A673 (cell line): ENCODE results near the gene PTPRK.

Experiments
- CTCF ChIP-seq: fragments of 300-800, 200-600 bp; sonication (generic); conservative IDR thresholded peaks from 2 replicates; pipeline ENCODE4 v1.5.1; 2017; ENCODE audit warnings: low read depth, mild to moderate bottlenecking, antibody characterized with exemption, low read length, moderate library complexity, mixed read lengths
- EZH2 ChIP-seq: fragments of 200-600 bp; sonication (generic); IDR thresholded peaks from 2 replicates; pipeline ENCODE4 v1.6.1; 2017; ENCODE audit warnings: borderline replicate concordance, low read depth, mild to moderate bottlenecking, mixed read lengths, antibody characterized with exemption, low read length; ENCODE audit not compliant: poor library complexity, severe bottlenecking

GRCh38 chr6:128161839-128162238, 358.6 kb downstream of the PTPRK start:
- TF ChIP-seq CTCF, result no peak
- no peak for TF ChIP-seq EZH2
